GM04504 (cell line): Measurements from ENCODE around the gene RNF223.

Experiments
- DNase-seq: peaks from one replicate; pipeline ENCODE4 v3.0.0-alpha.2; 2012; ENCODE audit warnings: low read depth

RNF223 gene

GRCh38 chr1:1026599-1027413 is 47.3 kb downstream of the RNF223 start:
- no peak for DNase-seq

- DNase-seq, result no peak
Measured at GRCh38 chr1:1025730-1026129, 48.4 kb downstream of the RNF223 start.

GRCh38 chr1:1024771-1025699 is 49.1 kb downstream of the RNF223 start:
- DNase-seq, result no peak

GRCh38 chr1:1024149-1024770 is 49.8 kb downstream of the RNF223 start:
- DNase-seq, result no peak

GRCh38 chr1:1023700-1024099 is 50.4 kb downstream of the RNF223 start:
- DNase-seq, result no peak

- DNase-seq, result no peak
Measured at GRCh38 chr1:1022302-1023009, 51.6 kb downstream of the RNF223 start.

GRCh38 chr1:1021920-1022259 is 52.2 kb downstream of the RNF223 start:
- DNase-seq, result no peak

GRCh38 chr1:1021010-1021919 is 52.8 kb downstream of the RNF223 start:
- no peak for DNase-seq
